NCI-H146 treated with DMSO at 0.1 percent for 48 hours (cell line): ENCODE data around the gene TMIGD1.

Experiments used
- DNase-seq: peaks from one replicate; lab custom pipeline; 2025; ENCODE audit not compliant: unreplicated experiment; lab: John Stamatoyannopoulos, UW

TMIGD1 gene

GRCh38 chr17:30292286-30292858 lies 41.5 kb downstream of the TMIGD1 start:
- peak; percentile 54 for DNase-seq

DNA sequence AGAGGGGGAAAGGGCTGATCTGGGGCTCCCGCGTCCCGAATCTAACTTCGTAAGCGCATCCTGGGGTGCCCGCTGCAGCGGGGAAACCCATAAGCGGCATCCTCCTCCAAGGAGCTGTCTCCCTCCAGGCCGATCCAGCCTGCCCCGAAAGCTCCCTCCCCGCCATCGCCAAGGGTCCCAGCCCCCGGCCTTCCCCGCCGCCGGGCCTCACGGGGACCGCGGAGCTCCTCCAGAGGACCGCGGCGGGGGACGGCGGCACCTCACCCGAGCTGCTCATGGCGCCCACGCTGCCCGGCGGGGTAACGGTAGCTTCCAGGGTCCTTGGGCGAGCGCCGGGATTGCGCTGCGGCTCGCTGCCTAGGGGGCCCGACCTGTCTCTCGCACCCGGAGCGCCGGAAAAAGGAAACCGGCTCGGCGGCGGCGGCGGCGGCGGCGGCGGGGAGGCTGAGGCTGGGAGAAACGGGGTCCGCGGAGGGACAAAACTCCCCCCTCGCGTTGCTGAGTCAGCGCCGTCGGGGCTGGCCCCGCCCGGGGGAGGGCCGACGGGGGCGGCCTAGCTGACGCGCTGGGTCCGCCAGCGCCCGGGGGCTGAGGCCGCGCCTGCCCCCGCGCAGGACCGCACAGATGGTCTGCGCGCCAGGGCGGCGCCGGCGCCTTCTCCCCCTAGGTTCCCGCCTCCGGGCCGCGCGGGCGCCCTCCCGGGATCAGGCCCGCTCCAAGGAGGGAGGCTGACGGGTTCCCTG lies 42.1 kb downstream of the TMIGD1 start, which contains the start of gene BLMH:
BLMH (minus strand) TSS at position 402 of the 743 bp plus-strand sequence; CDS start at position 277, 125 bp downstream.
- peak; percentile 54 for DNase-seq

GRCh38 chr17:30290696-30291542 lies 42.9 kb downstream of the TMIGD1 start:
- DNase-seq = peak; percentile 29

DNA sequence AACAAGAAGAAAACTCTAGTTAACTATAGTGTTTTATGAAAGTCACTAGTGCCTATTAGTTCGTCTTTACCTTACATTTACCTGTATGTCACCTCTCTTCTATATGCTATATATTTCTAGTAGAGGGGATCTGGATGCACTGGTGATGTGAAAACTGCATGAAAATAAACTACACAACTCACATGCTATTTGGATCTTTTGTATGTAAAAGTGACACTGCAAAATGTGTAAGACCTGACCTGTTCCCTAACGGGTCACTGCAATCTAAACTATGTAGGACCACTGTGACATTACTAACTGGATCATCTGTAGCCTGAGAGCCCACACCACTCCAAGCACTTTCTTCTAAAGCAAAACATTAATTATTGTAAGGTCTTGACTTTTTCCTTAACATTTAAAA lies 43.8 kb downstream of the TMIGD1 start:
- no peak for DNase-seq

DNA sequence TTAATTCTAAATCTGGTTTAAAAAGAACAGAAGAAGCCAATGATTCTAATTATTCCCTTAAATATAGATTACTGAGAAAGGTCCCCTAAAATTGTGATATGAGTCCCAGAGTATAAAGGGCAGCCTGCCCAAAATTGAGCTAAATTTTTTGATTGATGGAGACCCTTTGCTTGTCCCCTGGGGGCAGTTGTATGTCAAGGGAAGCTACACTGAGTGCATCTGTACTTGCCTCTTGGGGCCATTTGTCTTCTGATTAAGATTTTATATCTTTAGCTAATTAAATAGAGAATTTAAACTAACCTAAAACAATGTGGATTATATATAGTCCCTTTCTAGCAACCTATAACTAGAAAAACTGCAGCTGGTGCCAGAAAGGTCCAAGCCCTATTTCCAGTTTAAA lies 54.7 kb downstream of the TMIGD1 start:
- DNase-seq = no peak

DNA sequence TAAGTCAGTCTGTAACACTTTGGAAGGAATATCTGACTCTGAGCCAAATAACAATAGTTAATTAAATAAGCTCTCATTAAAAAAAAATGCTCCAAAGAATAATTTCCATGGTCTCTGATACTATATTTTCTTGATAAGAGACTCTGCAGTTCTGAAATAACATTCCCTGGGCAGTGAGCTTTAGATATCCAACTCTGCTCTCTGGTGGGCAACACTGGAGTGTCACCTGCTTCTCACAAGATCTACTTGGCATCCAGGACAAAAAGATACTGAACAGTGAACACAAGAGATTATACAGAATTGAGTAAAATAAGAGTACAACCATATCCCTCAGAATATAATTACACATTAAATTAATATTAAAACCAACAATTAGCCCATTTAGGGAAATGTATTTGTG lies 55.8 kb downstream of the TMIGD1 start:
- peak; percentile 2 for DNase-seq

DNA sequence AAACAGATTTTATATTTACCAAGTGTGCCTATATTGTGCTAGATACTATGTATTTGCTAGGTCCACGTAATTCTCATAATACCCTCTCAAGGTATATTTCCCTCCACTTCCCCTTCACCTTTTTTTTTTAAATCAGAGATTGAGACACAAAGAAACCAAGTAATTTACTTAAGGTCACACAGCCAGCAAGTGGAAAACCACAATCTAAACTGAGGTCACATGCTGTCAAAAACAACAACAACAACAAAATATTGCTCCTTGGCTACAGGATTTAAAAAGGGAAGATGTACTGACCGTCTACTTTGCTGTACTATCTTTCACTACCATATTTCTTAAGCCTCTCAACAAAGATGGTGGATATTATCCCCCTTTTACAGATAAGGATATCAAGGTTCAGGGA lies 57.9 kb downstream of the TMIGD1 start:
- no peak for DNase-seq

DNA sequence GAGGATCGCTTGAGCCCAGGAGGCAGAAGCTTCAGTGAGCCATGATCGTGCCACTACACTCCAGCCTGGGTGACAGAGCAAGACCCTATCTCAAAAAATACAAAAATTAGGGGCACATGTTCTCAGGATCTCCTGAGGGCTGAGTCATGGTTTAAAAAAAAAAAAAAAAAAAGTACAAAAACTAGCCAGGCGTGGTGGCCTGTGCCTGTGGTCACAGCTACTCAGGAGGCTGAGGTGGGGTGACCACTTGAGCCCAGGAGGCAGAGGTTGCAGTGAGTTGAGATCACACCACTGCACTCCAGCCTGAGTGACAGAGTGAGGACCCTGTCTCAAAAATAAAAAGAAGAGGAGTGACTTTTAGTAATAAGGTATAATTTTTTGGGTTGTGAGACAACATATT lies 59.0 kb downstream of the TMIGD1 start:
- no peak for DNase-seq

DNA sequence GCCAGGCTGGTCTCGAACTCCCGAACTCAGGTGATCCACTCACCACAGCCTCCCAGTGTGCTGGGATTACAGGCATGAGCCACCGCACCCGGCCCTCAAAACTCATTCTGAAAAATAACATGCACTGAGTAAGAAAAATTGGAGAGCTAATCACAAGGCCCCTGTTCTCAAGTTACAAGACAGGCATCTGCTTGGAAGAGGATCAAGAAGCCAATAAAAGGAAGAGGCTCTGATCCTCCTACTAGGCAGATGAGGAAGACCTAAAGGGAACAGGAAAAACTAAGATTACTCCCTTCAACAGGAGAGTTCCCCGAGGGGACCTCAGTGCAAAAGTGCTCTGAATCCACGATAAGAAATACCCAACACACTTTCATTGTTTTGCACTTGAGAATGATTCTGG lies 60.5 kb downstream of the TMIGD1 start:
- DNase-seq = no peak

DNA sequence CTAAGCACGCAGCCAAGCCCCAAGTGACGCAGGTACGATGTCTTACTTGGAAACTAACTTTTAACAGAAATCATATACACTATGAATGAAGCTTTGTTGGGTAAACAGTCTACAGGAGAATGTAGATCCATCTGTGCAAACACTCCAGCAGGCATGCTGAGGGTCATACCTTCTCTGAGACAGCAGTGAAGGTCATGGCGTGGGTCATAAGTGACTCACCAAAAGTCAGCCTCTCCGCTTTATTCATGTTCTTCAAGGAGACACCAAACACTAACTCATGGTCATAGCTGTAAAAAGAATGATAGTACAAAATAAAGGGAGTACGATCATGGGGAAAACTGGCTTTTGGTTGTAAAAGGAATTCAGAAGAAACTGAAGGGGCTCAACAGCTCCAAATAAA lies 62.8 kb downstream of the TMIGD1 start:
- DNase-seq = no peak

GRCh38 chr17:30267625-30268024 lies 66.2 kb downstream of the TMIGD1 start:
- no peak for DNase-seq
